ENCODE results near the gene PARD3. TPM values are rescaled to one million over a fixed set of nuclear protein-coding genes. Genes with fewer than 3 reads are reported as not detected.

The PARD3 gene
- total RNA-seq, 1 donor from 2014 or later, result 26.0 TPM

DNA sequence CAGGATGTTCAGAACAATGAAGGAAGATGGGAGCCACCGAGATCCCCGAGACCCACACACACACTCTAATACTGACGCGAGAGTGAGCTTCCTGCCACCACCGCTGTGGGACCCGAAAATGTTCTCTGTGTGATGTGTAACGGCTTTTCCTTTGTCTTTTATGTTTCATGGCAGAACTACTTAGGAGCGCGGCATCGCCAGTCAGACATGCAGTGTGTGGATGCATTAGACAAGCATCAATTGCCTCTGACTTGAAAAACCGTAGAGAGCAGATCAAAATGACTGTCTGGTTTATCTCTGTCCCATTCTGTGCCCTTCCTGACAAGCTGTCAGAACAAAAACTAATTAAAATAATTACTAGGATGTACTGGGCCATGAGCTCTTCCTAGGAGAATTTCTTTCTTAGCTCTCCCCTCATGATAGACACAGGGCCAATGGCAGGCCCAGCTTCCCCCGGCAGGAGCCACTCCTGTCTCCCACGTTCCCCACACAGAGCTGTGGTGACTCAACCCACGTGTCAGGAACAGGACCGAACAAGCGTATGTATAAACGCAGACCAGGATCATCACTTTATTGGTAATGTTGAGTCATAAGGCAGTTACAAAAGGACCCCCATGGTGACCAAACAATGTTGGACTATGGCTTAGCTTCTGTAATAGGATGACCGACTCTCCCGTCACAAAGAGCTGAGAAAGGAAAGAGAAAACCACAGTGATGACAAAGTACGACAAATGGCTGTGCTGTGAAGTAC, 705.0 kb downstream of the PARD3 start:
- Mint-ChIP-seq H3K27ac (ENCODE audit: unreplicated experiment) (no peak overlapping the region), H3K9me3 (ENCODE audit: low read depth) (no peaks in the 10 kb centered on the region), H3K36me3 (ENCODE audit: low read depth) (peaks cover 6% of the 10 kb centered on the region), H3K4me3 (ENCODE audit: unreplicated experiment) (no peak overlapping the region), H3K27me3 (ENCODE audit: low read depth) (no peaks in the 10 kb centered on the region), H3K4me1 (ENCODE audit: low read depth) (peaks cover 4% of the 10 kb centered on the region)
- TF ChIP-seq, protein P1, sequence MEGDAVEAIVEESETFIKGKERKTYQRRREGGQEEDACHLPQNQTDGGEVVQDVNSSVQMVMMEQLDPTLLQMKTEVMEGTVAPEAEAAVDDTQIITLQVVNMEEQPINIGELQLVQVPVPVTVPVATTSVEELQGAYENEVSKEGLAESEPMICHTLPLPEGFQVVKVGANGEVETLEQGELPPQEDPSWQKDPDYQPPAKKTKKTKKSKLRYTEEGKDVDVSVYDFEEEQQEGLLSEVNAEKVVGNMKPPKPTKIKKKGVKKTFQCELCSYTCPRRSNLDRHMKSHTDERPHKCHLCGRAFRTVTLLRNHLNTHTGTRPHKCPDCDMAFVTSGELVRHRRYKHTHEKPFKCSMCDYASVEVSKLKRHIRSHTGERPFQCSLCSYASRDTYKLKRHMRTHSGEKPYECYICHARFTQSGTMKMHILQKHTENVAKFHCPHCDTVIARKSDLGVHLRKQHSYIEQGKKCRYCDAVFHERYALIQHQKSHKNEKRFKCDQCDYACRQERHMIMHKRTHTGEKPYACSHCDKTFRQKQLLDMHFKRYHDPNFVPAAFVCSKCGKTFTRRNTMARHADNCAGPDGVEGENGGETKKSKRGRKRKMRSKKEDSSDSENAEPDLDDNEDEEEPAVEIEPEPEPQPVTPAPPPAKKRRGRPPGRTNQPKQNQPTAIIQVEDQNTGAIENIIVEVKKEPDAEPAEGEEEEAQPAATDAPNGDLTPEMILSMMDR (IDR thresholded peaks at IDR 0.05), result no peak
- DNase-seq (ENCODE audit: low spot score), result no peak

DNA sequence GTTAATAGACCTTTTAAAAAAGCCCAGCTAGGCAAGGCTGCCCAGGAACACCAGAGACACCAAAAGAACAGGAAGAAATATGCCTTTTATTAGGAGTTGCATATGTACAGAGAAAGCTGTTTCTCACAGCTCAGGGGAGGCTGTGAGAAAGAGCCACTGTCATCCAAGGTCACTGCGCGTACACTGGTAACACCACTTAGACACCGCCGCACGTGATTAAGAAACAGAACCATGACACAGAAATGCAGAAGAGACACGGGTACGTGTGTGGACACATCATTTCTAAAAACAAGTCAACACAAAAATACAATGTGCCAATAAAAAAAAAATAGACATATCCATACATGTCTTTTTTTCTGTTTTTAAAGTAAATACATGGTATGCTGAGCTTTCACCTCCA, 705.6 kb downstream of the PARD3 start:
- no peak for DNase-seq (ENCODE audit: low spot score)
- H3K27ac Mint-ChIP-seq (ENCODE audit: unreplicated experiment), result no peak overlapping the region
- no peaks in the 10 kb centered on the region for H3K9me3 Mint-ChIP-seq (ENCODE audit: low read depth)
- TF ChIP-seq, protein P1 (IDR thresholded peaks at IDR 0.05), result no peak
- H3K4me1 Mint-ChIP-seq (ENCODE audit: low read depth), result peaks cover 7% of the 10 kb centered on the region
- H3K4me3 Mint-ChIP-seq (ENCODE audit: unreplicated experiment), result no peak overlapping the region
- H3K27me3 Mint-ChIP-seq (ENCODE audit: low read depth), result no peaks in the 10 kb centered on the region
- peaks cover 5% of the 10 kb centered on the region for H3K36me3 Mint-ChIP-seq (ENCODE audit: low read depth)

DNA sequence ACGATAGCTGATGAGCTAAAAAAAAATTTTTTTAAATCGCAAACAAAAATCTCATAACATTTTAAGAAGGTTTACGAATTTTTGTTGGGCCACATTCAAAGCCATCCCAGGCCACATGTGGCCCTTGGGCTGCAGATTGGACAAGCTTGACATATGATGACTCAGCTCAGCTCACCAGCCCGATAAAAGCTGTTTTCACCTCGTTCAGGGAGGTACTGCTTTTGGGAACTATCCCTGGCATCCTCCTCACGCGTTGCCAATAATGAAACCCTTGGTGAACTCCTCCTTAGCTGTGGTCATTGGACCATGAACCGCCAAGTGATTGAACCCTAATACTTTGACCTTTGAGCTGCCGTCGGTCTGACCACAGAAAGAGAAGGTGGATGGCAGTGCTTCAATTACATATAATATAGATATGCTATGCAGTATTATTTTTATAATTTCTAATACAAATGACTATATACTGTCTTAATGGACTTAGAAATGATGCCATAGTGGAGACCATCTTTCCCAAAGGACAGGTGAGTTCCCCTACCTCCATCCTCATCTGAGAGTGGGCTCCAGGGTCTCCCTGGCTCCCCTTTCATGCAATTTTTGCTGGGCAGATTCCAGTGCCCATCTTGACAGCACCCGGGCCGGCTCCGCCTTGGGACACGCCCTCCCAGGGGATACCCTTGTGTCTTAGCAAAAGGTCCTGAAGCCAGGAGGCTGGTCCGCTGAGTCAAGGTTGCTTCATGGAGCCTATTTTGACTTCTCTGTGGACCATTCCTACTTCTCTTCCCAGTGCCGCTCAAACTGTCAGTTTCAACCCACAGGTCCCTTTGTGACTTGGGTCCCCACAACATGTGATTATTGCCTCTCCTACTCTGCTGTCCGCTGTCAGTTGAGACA, 707.2 kb downstream of the PARD3 start:
- TF ChIP-seq, protein P1 (IDR thresholded peaks at IDR 0.05), result no peak
- no peak overlapping the region for H3K4me3 Mint-ChIP-seq (ENCODE audit: unreplicated experiment)
- no peak for DNase-seq (ENCODE audit: low spot score)
- H3K4me1 Mint-ChIP-seq (ENCODE audit: low read depth), result peaks cover 11% of the 10 kb centered on the region
- H3K9me3 Mint-ChIP-seq (ENCODE audit: low read depth), result no peaks in the 10 kb centered on the region
- H3K36me3 Mint-ChIP-seq (ENCODE audit: low read depth), result peaks cover 5% of the 10 kb centered on the region
- H3K27ac Mint-ChIP-seq (ENCODE audit: unreplicated experiment), result no peak overlapping the region
- H3K27me3 Mint-ChIP-seq (ENCODE audit: low read depth), result no peaks in the 10 kb centered on the region

DNA sequence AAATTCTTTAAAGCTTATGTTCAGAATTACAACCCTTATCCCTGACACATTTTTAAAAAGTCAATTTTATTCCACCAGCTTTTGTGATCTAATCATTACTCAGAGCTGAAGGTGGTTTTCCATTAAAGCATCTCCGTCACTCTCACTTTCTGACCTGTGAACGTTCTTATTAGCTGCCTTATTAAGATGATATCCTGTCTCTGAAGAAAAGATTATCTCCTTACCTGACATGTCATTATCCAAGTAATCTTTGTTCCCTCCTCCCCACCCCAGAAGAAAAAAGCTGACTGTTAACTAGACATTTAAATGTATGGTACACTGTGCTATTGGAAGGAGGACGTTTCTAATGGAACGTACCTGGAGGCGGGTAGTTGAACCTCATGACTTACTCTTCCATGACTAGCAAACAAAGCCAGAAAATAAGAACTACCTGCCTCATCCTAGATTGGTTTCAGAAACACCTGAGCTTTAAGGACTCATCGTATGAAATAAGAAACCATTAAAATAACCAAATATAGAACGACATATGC, 708.7 kb downstream of the PARD3 start:
- Mint-ChIP-seq H3K9me3 (ENCODE audit: low read depth) (no peaks in the 10 kb centered on the region), H3K36me3 (ENCODE audit: low read depth) (peaks cover 5% of the 10 kb centered on the region), H3K4me3 (ENCODE audit: unreplicated experiment) (no peak overlapping the region), H3K27ac (ENCODE audit: unreplicated experiment) (no peak overlapping the region), H3K4me1 (ENCODE audit: low read depth) (peaks cover 13% of the 10 kb centered on the region), H3K27me3 (ENCODE audit: low read depth) (no peaks in the 10 kb centered on the region)
- DNase-seq (ENCODE audit: low spot score), result no peak
- TF ChIP-seq, protein P1 (IDR thresholded peaks at IDR 0.05), result no peak

Measured in chondrocyte (in vitro differentiated cells).